HG02870 (cell line): ENCODE results near the gene PPP1R12B.
"Not testable (repeated sequence)": the region's sequence is repeated elsewhere in the genome, so short reads cannot be mapped to it uniquely, and the experiment has no call there.

Experiments used
- ATAC-seq: cut with Tn5 transposase; IDR thresholded peaks from one replicate; pipeline ENCODE4 v1.9.1; 2021; ENCODE audit warnings: mild to moderate bottlenecking, moderate library complexity; ENCODE audit not compliant: unreplicated experiment

PPP1R12B gene

DNA sequence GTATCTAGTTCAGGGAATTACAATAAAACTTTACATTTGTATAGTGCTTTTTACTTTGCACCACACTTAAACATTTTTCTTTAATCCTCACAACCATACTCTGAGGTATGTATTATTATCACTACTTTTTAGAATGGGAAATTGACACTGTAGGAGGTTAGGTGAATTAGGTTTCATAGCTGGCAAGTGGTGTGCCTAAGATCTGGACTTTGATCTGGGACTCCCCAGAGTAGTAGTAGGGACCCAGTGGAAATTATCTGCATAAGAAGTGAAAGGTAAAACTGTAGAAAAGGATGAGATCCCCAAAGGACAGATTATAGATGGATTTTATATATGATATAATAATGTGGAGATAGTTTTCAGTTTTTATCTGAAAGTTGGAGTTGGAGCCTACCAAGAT is 85.6 kb downstream of the PPP1R12B start:
- no peak for ATAC-seq

DNA sequence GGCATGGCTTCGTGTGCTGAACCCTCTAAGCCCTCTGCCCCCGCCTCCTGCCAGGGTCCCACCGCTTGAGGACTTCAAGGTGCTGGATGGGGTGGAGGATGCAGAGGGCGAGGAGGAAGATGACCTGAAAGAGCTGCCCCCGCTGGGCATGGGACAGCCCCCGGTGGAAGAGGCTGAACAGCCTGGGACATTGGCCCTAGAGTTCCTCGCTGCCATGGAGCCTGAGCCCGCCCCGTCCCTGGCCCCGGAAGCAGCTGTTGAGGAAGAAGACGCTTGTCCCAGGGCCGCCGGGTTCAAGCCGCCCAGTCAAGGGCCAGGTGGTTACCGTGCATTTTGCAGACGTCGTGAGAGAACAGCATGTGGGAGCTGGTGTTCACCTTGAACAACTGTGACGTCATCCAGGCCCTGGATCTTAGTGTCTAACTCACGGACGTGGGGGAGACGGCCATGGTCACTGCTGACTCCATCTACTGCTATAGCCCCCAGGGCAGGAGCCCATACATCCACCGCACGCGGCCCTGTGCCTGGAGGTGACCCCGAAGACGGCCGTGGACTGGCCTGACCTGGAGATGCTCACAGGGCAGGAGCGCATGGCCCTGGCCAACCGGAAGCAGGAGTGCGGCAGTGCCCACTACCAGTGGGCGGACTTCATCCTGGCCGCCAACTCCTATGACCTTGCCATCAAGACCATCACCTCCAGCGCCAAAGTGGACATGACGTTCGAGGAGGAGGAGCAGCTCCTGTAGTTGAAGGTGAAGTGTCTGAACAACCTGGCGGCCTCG is 90.1 kb downstream of the PPP1R12B start:
- ATAC-seq, result no peak

DNA sequence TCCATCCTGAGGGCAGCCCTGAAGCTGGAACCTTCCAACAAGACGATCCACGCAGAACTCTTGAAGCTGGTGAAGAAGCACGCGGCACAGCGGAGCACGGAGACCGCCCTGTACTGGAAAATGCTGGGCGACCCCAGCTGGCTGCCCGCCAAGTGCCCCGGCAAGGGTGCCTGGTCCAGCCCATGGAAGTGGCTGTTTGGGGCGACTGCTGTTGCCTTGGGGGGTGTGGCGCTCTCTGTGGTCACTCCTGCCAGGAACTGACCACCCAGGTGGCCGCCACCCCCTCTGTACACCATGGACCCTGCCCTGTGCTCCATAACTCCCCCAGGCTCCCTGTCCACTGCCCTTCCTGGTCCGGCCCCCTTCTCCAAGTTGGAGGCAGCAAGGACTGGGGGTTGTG is 90.8 kb downstream of the PPP1R12B start:
- ATAC-seq, result no peak

DNA sequence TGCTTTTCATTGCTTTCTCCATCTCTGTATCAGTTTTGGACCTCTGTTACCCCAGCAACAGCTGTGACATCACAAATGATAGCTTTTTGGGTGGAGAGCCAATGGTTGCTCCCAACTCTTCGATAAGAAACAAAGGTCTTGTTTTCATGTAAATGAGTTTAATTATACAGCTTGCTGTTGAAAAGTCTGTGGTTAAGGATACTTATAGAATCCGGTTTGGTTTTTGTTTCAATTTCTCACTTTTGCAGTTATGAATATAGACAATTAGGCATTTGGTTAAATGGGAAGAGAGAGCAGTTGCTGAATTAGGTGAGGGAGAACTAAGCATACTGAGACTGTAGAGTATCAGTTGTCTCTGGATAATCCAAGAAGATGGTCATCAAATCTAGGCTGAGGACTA is 99.6 kb downstream of the PPP1R12B start:
- not testable (repeated sequence) for ATAC-seq

DNA sequence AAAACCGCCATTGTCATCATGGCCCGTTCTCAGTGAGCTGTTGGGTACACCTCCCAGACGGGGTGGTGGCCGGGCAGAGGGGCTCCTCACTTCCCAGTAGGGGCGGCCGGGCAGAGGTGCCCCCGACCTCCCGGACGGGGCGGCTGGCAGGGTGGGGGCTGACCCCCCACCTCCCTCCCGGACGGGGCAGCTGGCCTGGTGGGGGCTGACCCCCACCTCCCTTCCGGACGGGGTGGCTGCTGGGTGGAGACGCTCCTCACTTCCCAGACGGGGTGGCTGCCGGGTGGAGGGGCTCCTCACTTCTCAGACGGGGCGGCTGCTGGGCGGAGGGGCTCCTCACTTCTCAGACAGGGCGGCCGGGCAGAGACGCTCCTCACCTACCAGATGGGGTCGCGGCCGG is 103.1 kb downstream of the PPP1R12B start:
- not testable (repeated sequence) for ATAC-seq

DNA sequence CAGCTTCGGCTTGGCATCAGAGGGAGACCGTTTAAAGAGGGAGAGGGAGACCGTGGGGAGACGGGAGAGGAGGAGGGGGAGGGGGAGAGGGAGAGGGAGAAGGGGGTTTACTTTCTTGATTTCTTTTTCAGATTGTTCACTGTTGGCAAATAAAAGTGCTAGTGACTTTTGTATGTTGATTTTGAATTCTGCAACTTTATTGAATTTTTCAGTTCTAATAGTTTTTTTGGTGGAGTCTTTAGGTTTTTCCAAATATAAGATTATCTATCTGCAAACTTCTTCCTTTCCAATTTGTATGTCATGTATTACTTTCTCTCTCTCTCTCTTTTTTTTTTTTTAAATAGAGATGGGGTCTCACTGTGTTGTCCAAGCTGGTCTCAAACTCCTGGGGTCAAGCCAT is 104.0 kb downstream of the PPP1R12B start:
- no peak for ATAC-seq

DNA sequence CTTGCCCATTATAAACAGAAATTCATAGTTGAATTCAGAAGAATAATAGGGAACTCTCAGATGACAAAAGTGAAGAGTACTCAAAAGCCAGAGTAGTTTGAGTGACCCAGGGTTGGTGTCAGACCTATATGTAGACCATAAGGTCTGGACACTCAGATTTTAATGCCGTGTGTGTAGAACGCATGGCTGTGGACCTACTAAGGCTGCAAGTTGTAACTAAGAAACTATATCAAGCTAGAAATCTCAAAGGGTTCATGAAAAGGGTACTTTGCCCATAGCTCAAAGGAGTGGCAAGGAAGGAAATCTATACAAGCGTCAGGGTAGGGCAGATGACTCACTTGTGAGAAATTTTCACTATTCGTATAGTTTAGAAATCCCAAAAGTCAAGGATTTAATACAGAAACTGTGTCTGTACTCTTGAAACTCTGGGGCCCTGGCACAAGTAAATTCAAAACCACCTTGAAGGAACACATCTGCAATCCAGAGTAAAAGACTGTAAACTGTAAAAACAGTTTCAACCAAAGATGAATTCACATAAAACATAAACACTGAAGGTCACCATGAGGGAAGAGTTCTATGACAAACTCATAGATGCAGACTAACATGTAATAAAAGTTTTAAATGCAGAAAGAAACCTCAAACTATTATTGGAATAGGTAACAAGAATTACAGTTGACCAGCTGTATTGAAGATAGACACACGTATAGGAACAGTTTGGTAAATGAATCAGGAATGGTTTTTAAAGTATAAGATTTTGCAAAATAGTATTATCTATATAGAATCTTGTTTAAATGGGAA is 108.1 kb downstream of the PPP1R12B start:
- ATAC-seq, result not testable (repeated sequence)

DNA sequence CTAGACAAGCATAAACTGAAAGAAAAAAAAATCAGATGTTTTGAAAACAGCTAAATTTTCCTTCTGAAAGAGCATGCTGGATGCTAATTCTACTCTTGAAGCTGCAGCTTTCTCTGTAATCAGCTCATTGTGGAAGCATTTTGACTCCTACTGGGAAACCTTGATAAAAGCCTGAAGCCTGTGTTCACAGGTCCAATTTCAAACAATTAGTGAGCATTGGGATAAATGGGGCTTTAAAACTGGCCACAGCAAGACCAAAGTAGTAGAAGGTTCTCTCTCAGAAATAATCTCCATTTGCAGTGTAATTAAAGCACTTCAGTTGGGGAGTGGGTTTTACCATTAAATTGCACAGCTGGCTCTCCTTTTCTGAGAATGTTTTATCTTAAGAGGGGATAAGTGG is 110.2 kb downstream of the PPP1R12B start:
- not testable (repeated sequence) for ATAC-seq

DNA sequence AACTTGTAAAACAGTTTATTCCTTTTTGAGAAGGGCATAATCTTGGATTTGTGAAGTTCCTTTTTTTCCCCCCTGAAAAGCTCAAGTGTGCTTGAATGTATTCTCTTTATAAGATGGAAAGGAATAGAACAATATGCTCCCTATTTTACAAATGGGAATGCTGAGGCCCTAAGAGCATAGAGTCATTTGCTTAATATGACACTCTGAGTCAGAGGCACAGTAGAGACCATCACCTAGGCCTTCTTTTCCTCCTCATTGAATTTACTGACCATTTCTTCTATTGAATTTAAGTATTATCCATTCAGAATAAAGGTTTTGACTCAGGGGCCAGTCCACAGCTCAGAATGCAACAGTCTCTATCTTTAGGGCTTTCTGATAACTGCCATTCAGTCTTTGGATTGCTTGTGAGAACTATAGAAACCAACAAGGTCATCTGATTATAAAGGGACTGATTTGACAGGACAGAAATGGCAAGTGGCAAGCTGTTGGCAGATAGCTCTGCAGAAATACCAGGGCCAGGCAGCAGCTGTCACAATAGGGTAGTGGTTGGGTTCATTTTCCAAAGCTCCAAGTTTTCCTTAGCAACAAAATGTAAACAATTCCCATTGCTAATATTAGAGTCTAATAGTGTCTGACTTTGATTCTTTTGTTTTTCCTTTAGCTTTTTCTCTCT is 111.1 kb downstream of the PPP1R12B start:
- not testable (repeated sequence) for ATAC-seq

DNA sequence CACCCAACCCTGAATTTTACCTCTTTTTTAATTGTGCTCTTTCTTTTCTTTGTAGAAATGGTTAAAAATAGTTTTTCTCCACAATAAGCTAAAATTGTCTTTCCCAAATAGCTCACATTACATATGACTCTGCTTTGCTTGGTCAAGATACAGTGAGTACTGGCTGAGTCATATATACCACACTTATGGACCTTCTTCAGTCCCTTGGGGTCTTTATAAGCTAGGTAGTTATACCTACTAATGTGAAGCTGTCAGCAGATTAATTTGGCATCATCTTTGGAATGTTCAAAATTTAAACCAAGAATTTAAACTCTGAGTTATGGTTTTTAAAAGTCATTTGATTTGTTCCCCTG is 111.6 kb downstream of the PPP1R12B start:
- ATAC-seq, result not testable (repeated sequence)

DNA sequence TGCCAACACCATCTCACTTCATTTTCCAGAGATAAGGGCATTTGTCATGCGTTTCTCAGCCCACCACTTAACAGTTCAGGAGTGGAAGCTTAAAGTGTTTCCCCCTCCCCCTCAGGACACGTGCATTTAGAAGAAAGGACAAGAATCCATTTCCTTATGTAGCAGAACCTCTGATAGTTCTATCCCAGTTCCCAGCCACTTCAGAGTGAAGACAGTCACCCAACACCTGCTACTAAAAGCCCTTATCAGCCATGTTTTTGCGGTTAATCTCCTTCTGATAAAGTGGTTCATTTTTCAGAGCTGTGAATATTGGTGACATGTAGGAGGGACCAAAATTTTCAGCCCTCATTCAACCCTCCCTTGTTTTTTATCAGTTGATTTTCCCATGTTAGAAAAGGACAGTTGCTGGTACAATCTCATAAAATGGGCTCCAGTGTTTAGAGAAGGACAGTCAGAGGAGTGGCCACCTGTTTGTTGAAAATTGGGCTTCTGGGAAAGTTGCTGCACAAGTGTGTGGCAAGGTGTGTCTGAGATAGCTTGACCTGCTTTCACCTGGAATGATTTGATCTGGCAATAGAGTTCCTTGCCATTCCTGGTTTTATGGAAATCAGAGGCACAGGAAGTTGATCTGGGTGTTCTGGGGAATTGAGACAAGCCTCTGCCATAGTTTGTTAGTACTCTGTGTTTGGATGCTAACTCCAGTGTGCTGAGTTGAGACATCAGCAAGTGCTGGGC is 114.0 kb downstream of the PPP1R12B start:
- ATAC-seq, result no peak

DNA sequence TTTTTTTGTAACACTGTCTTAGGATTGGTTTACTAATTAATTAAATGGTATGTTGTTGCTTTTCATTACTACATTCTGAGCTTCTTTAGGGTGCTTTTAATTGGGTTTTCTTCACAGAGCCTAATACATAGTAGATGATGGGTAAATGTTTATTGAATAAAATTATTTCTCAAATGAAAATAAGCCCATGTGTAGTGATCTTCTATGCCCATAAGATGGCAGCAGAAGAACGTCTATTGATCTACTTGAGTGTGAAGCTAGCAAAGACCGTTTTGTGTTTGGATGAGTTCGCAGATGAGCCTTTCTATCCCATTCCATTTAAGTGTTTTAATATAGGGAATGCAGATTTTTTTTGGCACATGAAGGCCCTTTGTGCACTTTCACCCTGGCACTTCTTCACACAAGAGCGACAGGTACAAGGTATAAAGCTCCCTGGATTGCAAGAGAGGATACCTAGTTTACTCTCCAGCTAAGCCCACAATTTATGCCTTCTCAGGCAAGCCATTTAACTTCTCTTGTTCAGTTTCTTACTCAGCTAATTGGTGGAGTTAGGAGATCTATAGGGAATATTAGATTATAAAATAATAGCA is 115.7 kb downstream of the PPP1R12B start:
- ATAC-seq, result not testable (repeated sequence)

DNA sequence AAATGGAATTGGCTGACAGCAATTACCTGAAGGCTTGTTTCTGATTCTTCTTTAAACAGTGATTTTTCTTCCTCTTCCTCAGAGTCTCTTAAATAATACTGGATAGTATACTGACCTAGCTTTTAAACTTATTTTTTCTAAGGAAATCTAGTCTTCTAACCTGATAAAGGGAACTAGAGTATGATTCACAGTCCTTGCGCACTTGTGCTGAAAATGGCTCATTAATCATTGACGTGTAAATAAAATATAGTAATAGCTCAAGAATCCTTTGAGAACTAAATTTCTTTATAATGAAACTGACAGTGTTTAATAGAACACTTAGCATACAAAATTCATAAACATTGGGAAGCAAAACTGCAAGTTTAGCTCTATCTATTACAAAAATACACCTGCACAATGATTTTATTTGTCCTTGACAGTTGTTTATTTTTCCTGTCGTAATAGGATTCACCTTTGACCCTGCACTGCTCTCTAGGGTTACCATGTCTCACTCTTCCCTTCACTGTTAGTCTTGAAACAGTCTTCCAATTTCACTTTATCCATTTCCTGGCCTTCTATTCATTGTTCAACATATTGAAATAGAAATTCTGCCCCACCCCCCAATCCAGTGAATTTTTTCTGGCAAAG is 117.3 kb downstream of the PPP1R12B start:
- not testable (repeated sequence) for ATAC-seq

DNA sequence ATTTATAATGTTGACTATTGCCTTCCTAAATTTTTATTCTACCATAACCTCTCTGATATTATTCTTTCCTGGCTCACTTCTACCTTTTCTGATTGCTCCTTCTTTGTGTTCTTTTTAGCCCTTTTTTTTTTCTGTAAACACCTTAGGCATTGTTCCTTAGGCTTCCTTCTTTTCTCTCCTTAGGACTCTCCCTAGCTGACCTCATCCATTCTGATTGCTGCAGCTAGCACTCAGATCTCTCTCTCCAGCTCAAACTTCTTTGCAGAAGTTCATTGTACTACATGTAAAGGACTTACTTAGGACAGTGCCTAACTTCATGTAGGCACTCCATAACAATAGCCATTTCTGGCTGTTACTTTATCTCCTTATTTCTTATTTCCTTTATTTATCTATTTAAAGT is 117.8 kb downstream of the PPP1R12B start:
- ATAC-seq, result not testable (repeated sequence)

DNA sequence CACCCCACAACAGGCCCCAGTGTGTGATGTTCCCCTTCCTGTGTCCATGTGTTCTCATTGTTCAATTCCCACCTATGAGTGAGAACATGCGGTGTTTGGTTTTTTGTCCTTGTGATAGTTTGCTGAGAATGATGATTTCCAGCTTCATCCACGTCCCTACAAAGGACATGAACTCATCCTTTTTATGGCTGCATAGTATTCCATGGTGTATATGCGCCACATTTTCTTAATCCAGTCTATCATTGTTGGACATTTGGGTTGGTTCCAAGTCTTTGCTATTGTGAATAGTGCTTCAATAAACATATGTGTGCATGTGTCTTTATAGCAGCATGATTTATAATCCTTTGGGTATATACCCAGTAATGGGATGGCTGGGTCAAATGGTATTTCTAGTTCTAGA is 118.9 kb downstream of the PPP1R12B start:
- ATAC-seq, result not testable (repeated sequence)

DNA sequence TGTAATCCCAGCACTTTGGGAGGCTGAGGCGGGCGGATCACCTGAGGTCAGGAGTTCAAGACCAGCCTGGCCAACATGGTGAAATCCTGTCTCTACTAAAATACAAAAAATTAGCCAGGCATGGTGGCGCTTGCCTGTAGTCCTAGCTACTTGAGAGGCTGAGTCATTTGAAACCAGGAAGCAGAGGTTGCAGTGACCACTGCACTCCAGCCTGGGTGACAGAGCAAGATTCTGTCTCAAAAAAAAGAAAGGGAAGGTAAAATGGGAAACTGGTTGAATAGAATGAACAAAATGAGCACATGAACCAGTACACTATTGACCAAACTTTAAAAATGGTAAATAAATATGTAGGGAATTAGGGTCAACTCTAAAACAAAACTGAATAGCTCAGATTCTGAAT is 120.2 kb downstream of the PPP1R12B start:
- ATAC-seq, result not testable (repeated sequence)

DNA sequence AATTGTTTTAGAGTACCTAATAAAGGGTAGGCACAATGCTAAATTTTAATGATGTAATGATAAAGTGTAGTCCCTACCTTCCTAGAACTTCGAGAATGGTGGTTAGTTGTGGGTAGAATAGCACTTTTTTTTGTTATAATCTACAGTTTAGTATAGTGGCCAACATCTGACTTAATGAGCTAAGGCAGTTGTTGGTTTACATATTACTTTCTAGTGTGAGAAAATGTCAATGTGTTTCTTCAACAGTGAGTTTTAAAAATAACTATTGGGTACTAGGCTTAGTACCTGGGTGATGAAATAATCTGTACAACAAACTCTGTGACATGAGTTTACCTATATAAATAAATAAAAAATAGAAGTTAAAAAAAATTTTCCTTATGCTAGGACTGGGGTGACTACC is 120.6 kb downstream of the PPP1R12B start:
- ATAC-seq, result not testable (repeated sequence)

DNA sequence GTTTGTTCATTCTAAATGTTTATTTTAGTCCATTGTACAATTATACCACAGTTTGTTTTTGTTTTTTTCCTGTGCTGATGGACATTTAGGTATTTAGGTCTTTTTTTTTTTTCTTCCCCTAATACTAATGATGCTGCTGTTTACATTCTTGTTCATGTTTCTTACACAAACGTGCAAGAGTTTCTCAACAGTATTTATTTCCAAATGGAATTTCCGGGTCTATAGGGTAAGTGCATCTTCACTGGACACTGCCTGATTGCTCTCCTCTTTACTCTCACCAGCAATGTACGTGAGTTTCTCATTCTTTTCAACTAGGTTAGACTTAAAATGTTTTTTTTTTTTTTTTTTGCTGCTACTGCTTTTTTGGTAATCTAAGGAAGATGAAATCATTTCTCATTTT is 122.7 kb downstream of the PPP1R12B start:
- no peak for ATAC-seq

DNA sequence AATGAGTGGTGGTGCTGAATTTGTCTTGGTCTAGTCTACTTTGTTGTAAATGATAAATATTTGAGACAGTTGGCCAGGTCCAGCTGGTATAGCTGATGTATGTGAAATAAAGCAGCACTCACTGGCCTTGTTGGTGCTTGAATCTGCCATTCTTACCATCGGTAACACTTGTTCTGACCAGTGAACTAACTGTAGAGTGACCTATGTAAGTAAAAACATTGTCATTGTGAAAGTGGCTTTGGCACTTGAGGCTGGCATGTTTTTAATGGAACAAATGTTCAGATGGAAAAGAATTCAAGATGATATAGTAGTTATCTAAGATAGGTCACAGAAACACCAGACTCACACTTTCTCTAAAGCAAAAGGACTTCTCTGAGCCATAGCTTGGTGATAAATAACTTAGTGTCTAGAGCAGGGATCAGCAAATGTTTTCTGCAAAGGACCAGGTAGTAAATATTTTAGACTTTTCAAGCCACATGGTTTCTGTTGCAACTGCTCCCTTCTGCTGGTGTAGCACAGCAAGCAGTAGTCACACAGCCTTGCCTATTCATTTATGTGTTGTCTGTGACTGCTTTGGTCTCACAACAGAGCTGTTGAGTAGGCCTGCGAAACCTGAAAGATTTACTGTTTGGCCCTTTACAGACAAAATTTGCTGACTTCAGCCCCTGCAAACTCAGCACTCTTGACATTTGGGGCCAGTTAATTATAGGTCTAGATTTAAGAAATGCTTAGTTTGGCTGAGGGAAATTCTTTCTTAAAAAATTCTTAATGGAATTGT is 124.0 kb downstream of the PPP1R12B start:
- ATAC-seq, result not testable (repeated sequence)
